GM18868 (cell line): ENCODE data around the gene B3GAT1.
"Not testable (repeated sequence)": the region's sequence is repeated elsewhere in the genome, so short reads cannot be mapped to it uniquely, and the experiment has no call there.

ENCODE experiments used
- ATAC-seq: cut with Tn5 transposase; IDR thresholded peaks from one replicate; pipeline ENCODE4 v1.9.1; 2021; ENCODE audit warnings: mild to moderate bottlenecking, moderate library complexity; ENCODE audit not compliant: unreplicated experiment

B3GAT1 gene

GRCh38 chr11:134358856-134359490, 53.1 kb downstream of the B3GAT1 start:
- ATAC-seq = no peak

- no peak for ATAC-seq
Observed at GRCh38 chr11:134358165-134358855, 53.7 kb downstream of the B3GAT1 start.

- no peak for ATAC-seq
Observed at GRCh38 chr11:134357545-134357839, 54.5 kb downstream of the B3GAT1 start.

GRCh38 chr11:134356656-134357544, 55.1 kb downstream of the B3GAT1 start:
- no peak for ATAC-seq

- no peak for ATAC-seq
Observed at GRCh38 chr11:134355656-134356055, 56.4 kb downstream of the B3GAT1 start.

- ATAC-seq = no peak
Observed at GRCh38 chr11:134355136-134355535, 56.9 kb downstream of the B3GAT1 start.

- ATAC-seq = no peak
Observed at GRCh38 chr11:134352111-134352510, 59.9 kb downstream of the B3GAT1 start.

GRCh38 chr11:134350381-134350780, 61.7 kb downstream of the B3GAT1 start:
- ATAC-seq = peak; percentile 82

GRCh38 chr11:134349802-134350355, 62.2 kb downstream of the B3GAT1 start:
- peak; percentile 25 for ATAC-seq

- no peak for ATAC-seq
Observed at GRCh38 chr11:134349109-134349801, 62.8 kb downstream of the B3GAT1 start.

GRCh38 chr11:134347441-134347840, 64.6 kb downstream of the B3GAT1 start:
- ATAC-seq = no peak

GRCh38 chr11:134346976-134347350, 65.1 kb downstream of the B3GAT1 start:
- ATAC-seq = no peak

GRCh38 chr11:134346101-134346975, 65.7 kb downstream of the B3GAT1 start:
- no peak for ATAC-seq

- ATAC-seq = no peak
Observed at GRCh38 chr11:134345237-134345550, 66.8 kb downstream of the B3GAT1 start.

GRCh38 chr11:134344497-134345236, 67.4 kb downstream of the B3GAT1 start:
- not testable (repeated sequence) for ATAC-seq

- ATAC-seq = no peak
Observed at GRCh38 chr11:134343646-134344045, 68.4 kb downstream of the B3GAT1 start.

- ATAC-seq = no peak
Observed at GRCh38 chr11:134342572-134343340, 69.3 kb downstream of the B3GAT1 start.

GRCh38 chr11:134341805-134342571, 70.1 kb downstream of the B3GAT1 start:
- no peak for ATAC-seq
